LHCN-M2 (cell line): Measurements from ENCODE around the gene ZNF470. TPM values are rescaled to one million over a fixed set of nuclear protein-coding genes. Genes with fewer than 3 reads are reported as not detected.
A peak's percentile ranks its signal among the peaks of the same experiment; 100 is the strongest.

ENCODE experiments used
- DNase-seq: peaks from one replicate; pipeline ENCODE4 v3.0.0-alpha.2; 2012; ENCODE audit warnings: low read depth
- polyA plus RNA-seq: library from polyadenylated mRNA; unstranded; fragments of >200 nt; gene quantifications from one replicate; pipeline ENCODE4 v1.2.1, GENCODE V29; 2012; ENCODE audit warnings: missing spikeins
- total RNA-seq: library from RNA; depleted of rRNA; stranded (reverse); fragments of >200 nt; gene quantifications from 2 replicates; pipeline ENCODE4 v1.2.3, GENCODE V29; 2014; rRNA removed

ZNF470 gene
- total RNA-seq, result 1.8 and 2.5 TPM in 2 replicates
- 2.2 TPM for polyA plus RNA-seq

DNA sequence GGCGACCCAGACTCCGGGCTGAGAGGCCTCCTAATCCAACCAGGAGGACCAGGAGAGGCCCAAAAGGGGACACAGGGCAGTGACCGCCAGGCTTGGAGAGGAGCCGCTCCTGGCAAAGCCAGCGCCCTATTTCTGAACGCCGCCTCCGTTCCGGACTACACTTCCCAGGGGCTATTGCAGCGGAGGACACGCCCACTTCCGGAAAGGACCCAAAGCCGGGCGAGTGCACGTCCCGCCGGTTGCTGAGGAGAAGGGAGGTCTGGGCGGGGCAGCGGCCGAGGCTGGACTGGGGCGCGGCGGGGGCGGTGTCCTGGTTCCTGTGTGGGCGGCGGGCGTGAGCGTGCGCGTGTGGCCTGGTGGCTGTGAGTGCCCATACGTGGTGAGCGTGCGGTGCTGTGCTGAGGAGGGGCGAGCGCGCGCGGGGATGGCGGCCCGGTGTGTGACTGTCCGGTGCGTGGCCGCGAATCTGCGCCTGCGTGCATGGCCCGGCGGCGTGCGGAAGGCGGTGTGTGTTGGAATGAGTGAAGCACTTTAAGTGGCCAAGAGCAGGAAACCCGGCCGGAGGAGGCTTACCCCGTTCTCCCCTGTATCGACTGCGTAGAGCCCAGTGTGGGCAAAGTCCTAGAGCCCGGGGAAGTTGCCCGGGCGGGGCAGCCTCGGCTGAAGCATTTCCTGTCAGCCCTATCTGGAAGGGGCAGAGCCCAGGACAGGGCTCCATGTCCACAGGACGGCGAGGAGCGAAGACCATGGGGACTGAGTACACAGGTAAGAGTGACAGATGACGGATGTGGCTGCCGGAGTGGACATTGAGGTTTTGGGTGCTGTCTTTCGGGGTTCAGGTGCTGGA, at the start of gene ZNF470:
Gene ZNF470, plus strand, starts transcription at position 195 of the 847 bp plus-strand sequence. CDS start 2,844 bp downstream, outside the sequence.
- DNase-seq, result peak; percentile 76

DNA sequence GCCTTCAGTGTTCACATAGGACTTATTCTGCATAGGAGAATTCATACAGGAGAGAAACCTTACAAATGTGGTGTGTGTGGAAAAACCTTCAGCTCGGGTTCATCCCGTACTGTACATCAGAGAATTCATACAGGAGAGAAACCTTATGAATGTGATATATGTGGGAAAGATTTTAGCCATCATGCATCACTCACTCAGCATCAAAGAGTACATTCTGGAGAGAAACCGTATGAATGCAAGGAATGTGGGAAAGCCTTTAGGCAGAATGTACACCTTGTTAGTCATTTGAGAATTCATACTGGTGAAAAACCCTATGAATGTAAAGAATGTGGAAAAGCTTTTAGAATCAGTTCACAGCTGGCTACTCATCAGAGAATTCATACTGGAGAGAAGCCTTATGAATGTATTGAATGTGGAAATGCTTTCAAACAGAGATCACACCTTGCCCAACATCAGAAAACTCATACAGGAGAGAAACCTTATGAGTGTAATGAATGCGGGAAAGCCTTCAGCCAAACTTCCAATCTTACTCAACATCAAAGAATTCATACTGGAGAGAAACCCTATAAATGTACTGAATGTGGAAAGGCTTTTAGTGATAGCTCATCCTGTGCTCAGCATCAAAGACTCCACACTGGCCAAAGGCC, 41.9 kb upstream of the ZNF470 start:
- no peak for DNase-seq

DNA sequence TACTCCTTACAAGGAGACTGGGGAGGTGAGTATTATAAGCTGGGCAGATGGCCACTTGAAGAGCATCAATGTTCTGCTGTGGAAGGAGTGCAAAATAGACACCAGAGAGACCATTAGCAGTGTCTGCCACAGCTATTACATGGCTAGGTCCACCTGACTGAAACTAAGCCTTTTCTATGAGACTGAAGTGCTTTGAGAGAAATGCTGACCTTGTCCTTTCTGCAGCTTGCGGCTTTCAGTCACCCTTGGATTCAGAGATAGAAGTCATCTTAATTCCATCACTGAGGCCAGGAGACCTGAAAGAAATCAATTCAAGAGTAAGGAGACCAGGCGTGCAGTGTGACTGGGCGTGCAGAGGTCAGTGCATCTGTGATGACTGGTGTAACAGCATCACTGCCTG, 29.8 kb upstream of the ZNF470 start:
- no peak for DNase-seq

DNA sequence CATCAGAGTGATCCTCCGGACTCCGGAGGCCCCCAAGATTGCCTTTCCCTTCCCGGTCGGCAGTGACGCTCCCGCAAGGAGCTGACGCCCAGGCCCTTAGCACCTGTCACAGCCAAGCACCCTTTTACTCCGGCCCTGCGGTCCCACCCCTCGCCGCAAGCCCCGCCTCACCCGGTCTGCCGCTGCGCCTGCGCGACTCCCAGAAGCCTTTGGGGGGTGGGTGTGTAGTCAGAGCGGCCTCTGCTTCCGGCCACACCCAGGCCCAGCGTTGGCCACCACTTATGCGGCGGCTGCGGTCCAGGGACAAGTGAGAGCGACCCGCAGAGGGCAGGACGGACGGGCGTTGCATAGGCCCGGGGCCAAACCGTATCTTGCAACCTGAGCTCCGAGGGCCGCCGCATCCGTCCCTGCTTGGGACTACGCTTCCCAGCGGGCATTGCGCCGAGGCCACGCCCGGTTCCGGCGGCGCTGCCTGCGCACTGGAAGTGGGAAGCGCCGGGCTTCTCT, 29.0 kb upstream of the ZNF470 start:
- DNase-seq, result peak; percentile 74

DNA sequence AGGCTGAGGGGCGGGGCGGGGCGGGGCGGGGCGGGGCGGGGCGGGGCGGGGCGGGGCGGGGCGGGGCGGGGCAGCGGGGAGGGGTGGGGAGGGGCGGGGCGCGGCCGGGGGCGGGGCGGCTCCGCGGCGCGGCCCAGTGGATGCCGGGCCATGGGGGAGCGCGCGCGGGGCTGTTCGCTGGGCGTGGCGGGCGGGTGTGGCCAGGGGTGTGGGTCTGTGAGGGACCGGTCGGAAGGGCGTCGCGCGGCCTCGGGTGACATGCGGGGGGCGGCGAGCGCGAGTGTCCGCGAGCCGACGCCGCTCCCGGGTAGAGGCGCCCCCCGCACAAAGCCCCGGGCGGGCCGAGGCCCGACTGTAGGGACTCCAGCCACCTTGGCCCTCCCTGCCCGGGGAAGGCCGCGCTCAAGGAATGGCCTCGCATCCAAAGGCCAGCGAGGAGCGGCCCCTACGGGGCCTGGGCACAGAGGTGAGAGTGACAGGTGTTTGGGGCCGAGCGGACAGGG, 28.5 kb upstream of the ZNF470 start, which contains the start of gene ZFP28:
Gene ZFP28, plus strand, starts transcription at position 188 of the 503 bp plus-strand sequence. Its CDS starts 71 bp downstream, at position 259.
- DNase-seq, result no peak

DNA sequence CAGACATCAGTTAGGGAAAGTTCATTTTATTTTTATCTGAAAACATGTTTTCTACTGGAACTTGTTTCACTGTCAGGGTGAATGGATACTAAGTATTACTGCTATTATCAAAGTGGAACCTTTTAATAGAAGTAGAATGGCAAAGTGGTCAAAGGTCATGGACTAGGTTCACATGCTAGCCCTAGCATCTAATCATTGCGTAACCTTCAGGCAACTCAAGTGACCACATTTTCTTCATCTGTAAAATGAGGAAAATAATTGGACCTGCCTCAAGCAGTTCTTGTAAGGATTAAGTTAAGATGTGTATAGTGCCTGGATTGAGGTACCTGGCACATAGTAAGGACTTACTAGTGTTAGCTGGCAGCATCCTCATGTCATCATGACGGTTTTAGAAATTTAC, 23.5 kb upstream of the ZNF470 start:
- DNase-seq, result no peak

DNA sequence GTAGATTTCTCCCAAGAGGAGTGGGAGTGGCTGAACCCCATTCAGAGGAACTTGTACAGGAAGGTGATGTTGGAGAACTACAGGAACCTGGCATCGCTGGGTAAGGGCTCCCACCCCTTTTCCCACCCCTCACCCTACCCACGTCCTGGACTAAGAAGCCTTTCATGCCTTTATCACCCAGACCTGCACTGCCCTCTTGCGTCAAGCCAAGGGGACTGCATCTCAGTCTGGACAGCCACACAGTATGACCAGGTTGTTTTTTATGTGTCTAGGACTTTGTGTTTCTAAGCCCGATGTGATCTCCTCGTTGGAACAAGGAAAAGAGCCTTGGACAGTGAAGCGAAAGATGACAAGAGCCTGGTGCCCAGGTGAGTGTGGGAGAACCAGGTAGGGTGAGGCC, 19.7 kb upstream of the ZNF470 start:
- no peak for DNase-seq

DNA sequence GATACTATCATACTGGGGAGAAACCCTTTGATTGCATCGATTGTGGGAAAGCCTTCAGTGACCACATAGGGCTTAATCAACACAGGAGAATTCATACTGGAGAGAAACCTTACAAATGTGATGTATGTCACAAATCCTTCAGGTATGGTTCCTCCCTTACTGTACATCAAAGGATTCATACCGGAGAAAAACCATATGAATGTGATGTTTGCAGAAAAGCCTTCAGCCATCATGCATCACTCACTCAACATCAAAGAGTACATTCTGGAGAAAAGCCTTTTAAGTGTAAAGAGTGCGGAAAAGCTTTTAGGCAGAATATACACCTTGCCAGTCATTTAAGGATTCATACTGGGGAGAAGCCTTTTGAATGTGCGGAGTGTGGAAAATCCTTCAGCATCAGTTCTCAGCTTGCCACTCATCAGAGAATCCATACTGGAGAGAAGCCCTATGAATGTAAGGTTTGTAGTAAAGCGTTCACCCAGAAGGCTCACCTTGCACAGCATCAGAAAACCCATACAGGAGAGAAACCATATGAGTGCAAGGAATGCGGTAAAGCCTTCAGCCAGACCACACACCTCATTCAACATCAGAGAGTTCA, 12.9 kb upstream of the ZNF470 start:
- DNase-seq, result no peak

DNA sequence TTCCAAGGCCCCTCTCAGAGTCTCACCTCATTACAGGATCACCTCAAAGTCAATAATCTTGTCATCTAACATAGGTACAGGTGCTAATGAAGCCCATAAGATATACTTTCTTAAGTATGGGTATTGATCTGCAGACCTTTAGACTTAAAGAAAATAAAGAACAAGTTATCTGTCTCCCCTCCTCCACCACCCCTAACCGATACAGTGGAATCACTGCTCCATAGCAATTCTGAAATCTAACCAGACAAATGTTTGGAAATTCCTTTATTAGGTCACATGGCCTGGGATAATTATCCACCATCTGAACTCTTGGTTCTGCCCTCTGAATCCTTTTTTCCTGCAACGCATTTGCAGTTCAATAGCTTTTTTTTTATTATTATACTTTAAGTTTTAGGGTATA, 4.5 kb upstream of the ZNF470 start:
- DNase-seq, result no peak

DNA sequence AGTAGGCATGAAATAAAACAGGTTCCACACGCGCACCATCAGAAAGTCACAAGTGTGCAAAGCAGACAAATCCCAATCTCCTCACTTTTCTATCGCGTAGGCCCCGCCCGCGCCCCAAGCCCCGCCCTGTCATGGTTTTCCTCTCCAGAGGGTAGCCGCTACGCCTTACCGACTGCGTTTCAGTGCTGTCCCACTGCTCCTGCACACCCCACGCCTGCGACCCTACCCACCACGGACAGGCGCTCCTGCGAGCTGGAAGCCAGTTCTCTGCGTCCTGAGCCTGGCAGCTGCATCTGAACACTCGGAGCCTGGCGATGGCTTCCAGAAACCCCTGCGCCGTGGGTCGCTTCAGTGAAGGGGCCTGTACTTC, 379 bp upstream of the ZNF470 start:
- peak; percentile 11 for DNase-seq

DNA sequence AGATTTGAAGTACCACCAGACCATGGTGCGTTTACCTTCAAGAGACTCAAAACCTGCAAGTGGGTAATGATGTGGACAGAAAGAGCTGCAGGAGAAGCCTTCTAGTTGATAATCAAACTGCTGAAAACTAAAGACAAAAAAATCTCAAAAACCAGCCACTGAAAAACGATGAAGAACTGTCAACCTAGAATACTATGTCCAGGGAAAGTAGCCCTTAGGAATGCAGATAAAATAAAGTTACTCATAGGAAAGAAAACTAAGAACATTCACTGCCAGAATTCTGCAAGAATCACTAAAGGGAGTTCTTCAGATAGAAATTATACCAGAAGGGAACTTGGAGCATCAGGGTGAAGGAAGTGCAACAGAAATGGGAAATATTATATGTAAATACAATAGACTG, 5.3 kb downstream of the ZNF470 start:
- DNase-seq, result no peak

DNA sequence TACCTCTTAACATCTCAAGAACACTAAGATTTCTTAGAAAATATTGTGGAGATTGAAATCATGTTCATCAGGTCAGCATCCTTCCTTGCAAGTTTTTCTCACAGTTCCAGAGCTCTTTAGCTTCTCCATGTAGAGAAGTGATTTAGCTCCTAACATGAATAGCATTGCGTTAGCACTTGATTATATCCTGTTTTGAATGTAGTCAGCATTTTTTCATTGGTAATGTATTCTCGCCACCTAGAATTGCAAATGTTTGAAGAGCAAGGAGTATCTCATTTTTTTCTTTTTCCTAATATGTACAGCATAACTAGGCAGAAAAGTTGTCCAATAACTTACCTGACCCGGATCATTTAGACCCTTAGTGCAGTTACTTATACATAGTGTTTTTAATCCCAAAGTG, 6.6 kb downstream of the ZNF470 start:
- DNase-seq, result no peak

DNA sequence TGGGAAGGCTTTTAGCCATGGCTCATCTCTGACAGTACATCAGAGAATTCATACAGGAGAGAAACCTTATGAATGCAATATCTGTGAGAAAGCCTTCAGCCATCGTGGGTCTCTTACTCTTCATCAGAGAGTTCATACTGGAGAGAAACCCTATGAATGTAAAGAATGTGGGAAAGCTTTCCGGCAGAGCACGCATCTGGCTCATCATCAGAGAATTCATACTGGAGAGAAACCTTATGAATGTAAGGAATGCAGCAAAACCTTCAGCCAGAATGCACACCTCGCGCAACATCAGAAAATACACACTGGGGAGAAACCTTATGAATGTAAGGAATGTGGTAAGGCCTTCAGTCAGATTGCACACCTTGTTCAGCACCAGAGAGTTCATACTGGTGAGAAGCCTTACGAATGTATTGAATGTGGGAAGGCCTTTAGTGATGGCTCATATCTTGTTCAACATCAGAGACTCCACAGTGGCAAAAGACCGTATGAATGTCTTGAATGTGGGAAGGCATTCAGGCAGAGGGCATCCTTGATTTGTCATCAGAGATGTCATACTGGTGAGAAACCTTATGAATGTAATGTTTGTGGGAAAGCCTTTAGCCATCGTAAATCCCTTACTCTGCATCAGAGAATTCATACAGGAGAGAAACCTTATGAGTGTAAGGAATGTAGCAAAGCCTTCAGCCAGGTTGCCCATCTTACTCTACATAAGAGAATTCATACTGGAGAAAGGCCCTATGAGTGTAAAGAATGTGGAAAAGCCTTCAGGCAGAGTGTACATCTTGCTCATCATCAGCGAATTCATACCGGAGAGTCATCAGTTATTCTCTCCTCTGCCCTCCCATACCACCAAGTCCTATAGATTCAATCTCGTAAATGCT, 10.7 kb downstream of the ZNF470 start:
- DNase-seq, result no peak

DNA sequence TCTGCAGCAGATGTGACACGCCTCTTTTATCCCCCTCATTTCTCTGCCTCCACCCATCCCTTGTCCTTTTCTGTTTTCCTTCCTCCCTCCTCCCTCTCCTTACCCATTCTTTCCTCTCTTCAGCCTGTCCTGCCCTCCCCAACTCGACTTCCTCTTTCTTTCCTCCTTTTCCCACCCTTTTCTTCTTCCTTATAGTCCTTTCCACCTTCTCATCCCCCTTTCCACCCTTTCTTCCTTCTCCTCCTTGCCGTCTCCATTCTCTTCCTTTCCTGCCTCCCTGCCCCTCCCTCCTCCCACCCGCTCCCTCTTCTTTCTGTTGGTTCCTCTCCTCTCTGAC, 27.1 kb downstream of the ZNF470 start:
- no peak for DNase-seq

DNA sequence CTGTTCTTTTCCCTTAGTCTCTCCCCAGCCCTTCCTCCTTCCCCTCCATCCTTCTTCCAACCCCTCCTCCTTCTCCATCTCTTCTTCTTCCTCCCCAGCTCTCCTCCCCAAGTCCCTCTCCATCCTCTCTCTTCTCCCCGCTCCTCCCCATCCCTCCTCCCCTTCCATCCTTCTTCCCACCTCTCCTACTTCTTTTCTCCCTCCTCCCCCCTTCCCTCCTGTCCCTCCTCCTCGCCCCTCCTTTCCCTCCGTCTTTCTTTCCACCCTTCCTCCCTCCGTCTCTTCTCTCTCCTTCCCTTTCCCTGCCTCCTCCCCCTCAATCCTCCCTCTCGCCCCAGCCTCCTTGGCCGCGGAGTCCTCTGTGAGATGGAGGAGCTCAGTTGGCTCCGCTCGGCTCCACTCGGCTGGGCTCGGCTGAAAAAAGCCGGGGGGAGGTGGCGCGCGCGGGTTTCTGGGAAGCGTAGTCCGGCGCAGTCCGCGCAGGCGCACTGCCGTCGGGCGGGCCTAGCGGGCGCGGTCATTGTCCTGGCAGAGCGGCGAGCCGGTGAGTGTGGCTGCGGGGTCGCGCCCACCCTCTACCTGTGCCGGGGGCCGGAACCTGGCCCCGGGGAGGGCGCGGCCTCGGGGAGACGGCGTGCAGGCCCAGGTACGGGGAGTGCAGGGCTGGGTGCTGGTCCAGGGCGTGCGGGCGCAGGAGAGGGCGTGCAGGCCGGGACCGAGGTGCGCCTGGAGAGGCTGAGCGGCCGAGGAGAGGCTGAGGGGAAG, 27.7 kb downstream of the ZNF470 start, which contains the start of gene ZNF71:
Gene ZNF71, plus strand, starts transcription at position 520 of the 765 bp plus-strand sequence. CDS start 6,257 bp downstream, outside the sequence.
- peak; percentile 82 for DNase-seq

DNA sequence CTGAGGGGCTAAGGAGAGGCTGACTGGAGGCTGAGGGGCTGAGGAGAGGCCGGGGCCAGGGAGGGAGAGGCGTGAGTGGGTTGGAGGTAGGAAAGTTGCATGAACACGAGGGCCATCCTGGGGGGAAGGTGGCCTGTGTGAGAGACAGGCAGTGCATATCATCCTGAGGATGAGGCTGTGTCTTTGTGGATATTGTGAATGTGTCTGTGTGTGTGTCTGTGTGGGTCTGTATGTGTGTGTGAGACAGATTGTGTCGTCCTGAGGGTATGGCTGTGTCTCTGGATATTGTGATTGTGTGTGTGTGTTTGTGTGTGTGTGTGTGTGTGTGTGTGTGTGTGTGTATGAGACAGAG, 28.3 kb downstream of the ZNF470 start:
- DNase-seq, result peak; percentile 25

DNA sequence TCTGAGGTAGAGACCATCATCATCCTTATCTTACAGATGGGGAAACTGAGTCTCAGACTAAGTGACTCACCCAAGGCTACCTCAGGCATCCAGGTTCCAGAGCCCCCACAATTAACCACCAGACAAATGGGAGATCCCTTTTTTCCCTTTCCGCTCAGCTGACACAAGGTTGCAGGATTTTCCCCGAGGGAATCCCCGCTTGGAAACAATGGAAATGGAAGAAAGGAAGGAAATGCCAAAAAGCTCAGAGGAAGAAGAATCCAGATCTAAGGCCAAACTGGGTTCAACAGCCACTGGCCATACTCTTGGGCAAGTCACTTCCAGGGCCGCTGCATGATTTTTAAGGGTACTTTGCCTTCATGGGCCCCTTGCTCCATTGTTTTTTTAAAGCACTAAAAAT, 29.4 kb downstream of the ZNF470 start:
- DNase-seq, result no peak

DNA sequence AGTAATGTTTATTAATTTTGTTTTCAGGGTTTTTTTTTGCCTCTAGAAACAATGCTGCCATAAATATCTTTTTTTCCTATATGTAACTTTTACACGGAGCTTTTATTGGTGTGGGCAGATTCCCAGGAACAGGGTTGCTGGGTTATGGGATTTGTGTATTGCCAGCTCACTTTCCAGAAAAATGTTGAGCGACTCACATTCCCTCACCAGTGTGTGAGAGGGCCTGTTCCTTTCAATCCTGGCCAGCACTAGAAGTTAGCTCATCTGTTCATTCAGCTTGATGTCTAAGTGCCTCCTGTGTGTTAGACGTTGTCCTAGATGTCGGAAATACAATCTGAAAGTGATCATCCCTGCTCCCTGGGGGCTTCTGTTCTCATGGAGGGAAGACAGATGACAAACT, 30.4 kb downstream of the ZNF470 start:
- DNase-seq, result peak; percentile 9

DNA sequence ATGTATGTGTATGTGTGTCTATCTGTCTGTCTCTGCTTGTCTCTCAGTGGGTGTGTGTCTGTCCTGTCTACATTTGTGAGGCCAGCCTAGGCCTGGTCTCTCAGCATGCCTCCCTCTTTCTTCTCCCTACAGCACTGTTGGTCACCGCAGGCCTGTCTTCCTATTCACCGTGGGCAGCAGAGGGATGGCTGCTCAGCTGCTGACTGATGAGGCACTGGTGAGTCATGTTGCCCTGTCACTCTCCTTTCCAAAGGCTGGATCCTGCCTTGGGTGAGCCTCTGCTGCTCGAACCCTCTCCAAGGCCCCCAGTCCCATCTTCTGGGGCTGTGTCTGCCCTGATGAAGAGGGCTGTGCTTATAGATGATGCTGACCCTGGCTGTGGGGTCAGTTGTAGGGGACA, 34.1 kb downstream of the ZNF470 start:
- peak; percentile 46 for DNase-seq

DNA sequence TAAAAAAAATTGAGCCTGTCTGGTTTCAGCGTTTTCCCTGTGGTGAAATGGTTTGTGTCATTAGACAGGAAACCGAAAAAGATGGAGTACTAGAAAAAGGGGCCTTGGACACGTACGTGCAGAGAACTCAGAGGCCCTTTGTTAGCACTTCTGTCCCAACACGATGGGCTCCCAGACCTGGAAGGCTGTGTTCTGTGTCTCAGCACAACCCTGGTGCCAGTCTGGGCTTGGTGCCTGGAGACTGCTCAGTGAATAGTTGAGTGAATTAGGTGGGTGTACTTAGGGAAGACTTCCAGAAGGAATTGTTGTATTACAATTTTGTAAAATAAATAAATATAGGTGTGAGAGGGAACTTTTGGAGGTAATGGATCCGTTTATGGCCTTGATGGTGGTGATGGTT, 36.6 kb downstream of the ZNF470 start:
- no peak for DNase-seq
